Mononuclear cell (primary cell): ENCODE data around the gene OSBPL6. TPM values are rescaled to one million over a fixed set of nuclear protein-coding genes. Genes with fewer than 3 reads are reported as not detected.

Source experiments
- H3K27me3 ChIP-seq: 2 replicates; pipeline ENCODE4 v1.6.0; 2011; ENCODE audit warnings: low read length, control low read depth; ENCODE audit not compliant: insufficient read depth
- H3K4me1 ChIP-seq: 2 replicates; pipeline ENCODE4 v1.5.1; 2011; ENCODE audit warnings: mild to moderate bottlenecking, low read length, control low read depth; ENCODE audit not compliant: insufficient read depth
- H3K4me3 ChIP-seq: 2 replicates; pipeline ENCODE4 v1.5.1; 2011; ENCODE audit warnings: mild to moderate bottlenecking, low read length, moderate library complexity
- H3K9me3 ChIP-seq: 2 replicates; pipeline ENCODE4 v1.5.1; 2011; ENCODE audit warnings: low read depth, mild to moderate bottlenecking, control low read depth, low read length
- total RNA-seq: library from RNA; depleted of rRNA; stranded (reverse); fragments of >200 nt; gene quantifications from one replicate; pipeline ENCODE4 v1.2.3, GENCODE V29; 2012

The OSBPL6 gene
- total RNA-seq, 1 donor = 0.21 TPM

DNA sequence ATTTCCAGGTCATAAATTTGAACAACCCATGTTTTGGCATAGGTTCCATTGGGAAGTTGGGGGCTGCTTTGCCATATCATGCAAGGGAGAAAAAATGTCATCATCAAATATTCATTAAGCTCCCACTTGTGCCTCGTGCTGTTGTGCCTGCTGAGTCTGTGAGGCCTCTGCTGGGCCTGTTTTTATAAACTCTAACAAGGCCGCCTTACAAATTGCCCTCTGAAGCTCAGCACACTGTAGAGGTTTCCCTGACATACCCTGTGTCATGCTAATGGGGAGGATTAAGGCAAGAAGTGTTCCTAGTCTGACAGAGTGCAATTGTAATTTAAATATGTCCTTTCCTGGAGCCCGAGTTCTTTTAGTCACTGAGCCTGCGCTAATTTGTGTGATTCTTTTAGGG lies 17.6 kb downstream of the OSBPL6 start:
- H3K9me3 ChIP-seq = no peaks in the 10 kb centered on the region
- H3K4me1 ChIP-seq = no peaks in the 10 kb centered on the region
- no peaks in the 10 kb centered on the region for H3K27me3 ChIP-seq
- no peak overlapping the region for H3K4me3 ChIP-seq

DNA sequence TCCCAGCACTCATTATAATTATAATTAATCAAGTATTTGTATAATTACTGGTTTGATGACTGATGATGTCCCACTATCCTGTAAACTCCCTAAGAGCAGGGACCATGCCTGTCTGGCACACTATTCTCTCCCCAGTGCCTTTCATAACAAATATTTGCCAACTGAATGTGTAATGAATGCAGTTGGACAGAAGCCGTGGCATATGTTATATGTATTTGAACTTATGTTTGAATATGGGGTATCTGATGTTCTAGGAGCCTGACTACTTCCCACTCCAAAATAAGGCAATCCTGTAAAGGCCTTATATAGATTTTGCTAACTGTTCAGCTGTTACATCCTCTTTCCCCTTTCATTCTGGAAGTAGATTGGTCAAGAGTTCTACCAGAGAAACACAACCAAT lies 19.7 kb downstream of the OSBPL6 start:
- Histone ChIP-seq H3K4me3 (no peak overlapping the region), H3K4me1 (no peaks in the 10 kb centered on the region), H3K9me3 (no peaks in the 10 kb centered on the region), H3K27me3 (no peaks in the 10 kb centered on the region)

DNA sequence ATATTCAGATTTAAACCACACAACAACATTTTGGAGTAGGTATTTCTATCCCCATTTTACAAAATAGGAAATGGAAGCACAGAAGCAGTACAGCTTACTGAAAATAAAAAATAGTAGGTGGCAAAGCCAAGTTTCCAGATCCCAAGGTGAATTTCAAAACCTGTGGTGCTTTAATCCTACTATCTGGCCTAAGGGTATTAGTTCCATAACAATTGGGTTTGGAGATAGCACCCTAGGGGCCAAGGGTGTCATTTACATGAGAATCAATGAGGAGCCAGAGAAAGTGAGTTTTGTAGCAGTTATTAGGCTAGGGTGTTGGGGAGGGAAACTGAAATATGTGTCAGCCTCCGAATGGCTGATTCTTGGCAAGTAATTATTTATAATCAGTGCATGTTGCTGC lies 24.9 kb downstream of the OSBPL6 start:
- Histone ChIP-seq H3K4me1 (no peaks in the 10 kb centered on the region), H3K4me3 (no peak overlapping the region), H3K9me3 (no peaks in the 10 kb centered on the region), H3K27me3 (peaks cover 2% of the 10 kb centered on the region)

DNA sequence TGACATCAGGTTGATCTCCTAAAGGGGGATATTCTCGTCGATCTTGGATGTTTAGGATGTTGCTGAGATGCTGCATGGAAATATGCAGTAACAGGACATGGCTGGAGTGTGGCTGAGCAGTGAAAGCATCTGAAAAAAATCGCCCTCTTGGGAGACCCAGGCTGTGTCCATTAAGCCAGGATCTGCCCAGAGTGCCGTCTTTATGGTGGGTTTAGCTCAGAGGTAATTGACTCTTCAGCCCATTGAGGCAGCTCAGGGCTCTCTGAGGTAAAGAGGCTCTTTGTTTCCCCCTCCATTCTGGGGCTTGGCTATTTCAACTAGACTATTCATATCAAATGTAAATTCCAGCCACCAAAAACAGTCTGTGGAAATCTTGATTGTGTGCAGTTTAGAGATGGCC lies 26.5 kb downstream of the OSBPL6 start:
- H3K27me3 ChIP-seq = peaks cover 5% of the 10 kb centered on the region

DNA sequence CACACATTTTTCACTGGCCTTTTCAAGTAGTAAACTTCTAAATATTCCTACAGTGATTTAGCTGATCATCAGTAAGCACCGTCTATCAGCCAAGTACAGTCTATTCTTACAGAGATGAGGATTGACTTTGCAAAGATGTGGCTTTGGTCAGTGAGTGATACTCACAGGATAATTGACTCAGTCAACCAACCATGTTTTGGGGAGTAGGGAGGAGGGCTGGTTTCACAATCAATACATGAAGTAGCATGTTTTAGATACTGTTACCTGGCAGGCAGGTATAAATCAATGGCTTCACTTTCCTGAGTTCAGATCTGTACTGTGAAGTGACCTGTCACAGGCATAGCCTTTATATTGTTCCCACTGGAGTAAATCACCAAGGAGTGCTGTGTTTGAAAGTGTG lies 27.2 kb downstream of the OSBPL6 start:
- H3K27me3 ChIP-seq = peaks cover 5% of the 10 kb centered on the region
- H3K4me1 ChIP-seq = no peaks in the 10 kb centered on the region
- no peaks in the 10 kb centered on the region for H3K9me3 ChIP-seq
- no peak overlapping the region for H3K4me3 ChIP-seq

More for the DNA sequence above, 26.5 kb downstream of the OSBPL6 start:
- Histone ChIP-seq H3K4me3 (no peak overlapping the region), H3K9me3 (no peaks in the 10 kb centered on the region), H3K4me1 (no peaks in the 10 kb centered on the region)

DNA sequence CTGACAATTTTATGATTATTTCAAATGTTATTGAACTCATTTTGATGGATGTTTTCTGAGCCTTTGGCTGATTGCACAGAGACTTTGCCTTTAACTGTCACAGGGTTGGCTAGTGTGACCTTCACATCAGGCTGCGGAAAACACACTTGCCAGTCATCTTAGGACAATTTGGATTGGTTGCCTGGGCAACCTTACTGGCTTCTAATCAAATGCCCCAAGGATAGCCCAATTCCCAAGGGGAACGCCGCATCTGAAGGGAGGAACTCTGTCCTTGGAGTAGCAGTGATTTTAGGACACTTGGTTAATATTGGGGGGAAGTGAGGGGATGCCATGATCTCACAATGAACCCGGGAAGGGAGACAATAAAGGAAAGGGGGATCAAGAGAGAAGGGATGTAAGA lies 29.5 kb downstream of the OSBPL6 start:
- Histone ChIP-seq H3K9me3 (no peaks in the 10 kb centered on the region), H3K4me1 (no peaks in the 10 kb centered on the region), H3K27me3 (peaks cover 5% of the 10 kb centered on the region)

DNA sequence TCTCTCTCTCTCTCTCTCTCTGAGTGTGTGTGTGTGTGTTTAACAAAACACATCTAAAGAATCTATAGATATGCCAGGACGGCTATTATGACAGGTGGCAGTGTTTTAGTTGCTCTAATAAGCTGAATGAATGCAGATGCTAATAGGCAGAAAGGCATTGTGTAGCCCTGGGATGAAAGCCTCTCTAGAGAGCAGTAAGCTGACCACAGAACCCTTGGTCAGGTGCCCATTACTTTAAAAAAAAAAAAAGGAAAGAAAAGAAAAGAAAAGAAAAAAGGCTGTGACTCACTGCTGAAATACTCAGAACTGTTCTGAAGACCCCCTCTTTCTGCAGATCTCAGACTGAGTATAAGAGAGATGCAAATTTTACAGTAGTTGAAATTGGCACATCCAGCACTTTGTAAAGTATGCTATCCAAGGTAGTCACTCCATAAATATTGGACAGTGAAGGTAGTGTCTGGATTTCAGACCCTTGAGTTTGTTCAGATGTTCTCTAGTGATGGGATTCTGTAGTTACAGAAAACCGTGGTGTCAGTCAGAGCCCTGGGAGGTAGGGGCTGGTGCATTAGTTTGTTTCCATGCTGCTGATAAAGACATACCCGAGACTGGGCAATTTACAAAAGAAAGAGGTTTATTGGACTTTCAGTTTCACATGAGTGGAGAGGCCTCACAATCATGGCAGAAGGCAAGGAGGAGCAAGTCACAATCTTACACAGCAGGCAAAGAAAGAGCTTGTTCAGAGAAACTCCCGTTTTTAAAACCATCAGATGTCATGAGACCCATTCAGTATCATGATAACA lies 30.9 kb downstream of the OSBPL6 start:
- peaks cover 5% of the 10 kb centered on the region for H3K27me3 ChIP-seq
- H3K4me1 ChIP-seq = no peaks in the 10 kb centered on the region
- no peak overlapping the region for H3K4me3 ChIP-seq
- no peaks in the 10 kb centered on the region for H3K9me3 ChIP-seq

More for the DNA sequence above, 29.5 kb downstream of the OSBPL6 start:
- no peak overlapping the region for H3K4me3 ChIP-seq

DNA sequence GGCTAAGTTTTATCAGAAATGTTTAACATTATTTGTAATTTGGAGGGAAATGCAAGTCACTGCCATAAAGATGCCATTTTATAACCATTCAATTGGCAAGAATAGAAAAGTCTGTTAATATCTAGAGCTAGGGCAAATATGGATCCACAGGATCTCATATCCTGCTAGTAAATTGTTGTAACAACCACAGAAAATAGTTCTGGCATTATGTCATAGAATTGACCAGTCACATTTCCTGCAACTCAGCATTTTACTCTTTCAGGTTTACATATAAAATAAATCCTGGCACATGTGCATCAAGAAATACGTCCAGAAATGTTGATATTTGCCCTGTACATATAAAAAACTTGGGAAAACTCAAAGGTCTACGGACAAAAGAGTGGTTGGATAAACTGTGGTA lies 32.9 kb downstream of the OSBPL6 start:
- peaks cover 3% of the 10 kb centered on the region for H3K27me3 ChIP-seq
- no peak overlapping the region for H3K4me3 ChIP-seq
- no peaks in the 10 kb centered on the region for H3K9me3 ChIP-seq
- no peaks in the 10 kb centered on the region for H3K4me1 ChIP-seq

DNA sequence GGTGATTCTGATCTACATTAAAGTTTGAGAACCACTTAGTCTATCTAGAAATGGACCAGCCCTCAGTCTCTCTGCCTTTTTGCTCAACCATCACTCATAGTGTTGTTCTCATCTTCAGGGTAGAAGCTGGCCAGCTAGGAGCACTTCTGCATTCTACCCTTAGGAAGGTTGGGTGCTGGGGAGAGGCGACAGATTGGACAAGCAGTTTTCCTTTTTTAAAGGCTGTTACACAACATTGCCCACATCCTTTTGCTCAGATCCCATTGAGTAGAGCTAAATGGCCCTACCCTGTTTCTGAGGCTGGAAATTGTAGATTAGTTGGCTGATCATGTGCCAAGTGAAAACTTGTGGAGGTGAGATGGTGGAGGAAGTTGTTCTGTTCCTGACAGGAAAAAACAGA lies 35.6 kb downstream of the OSBPL6 start:
- Histone ChIP-seq H3K9me3 (no peaks in the 10 kb centered on the region), H3K4me1 (no peaks in the 10 kb centered on the region), H3K27me3 (no peaks in the 10 kb centered on the region)

DNA sequence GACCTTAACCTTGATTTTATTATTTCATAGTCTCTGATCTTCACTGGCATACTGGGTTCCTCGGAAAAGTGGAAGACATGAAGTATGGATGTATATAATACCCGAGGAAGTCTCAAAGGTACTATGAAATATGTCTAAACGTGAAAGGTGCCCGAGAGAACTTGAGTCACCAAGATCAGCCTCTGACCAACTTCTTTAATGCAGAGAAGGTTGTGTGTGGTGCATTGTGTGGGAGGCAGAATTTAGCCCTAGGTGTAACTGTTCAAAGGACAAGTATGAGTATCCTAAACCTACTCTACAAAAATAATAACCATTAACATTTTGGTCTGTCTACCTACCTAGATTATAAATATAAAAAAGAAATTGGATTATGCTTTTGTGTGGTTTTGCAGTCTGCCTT lies 36.1 kb downstream of the OSBPL6 start:
- H3K4me1 ChIP-seq = no peaks in the 10 kb centered on the region
- no peak overlapping the region for H3K4me3 ChIP-seq
- no peaks in the 10 kb centered on the region for H3K27me3 ChIP-seq
- no peaks in the 10 kb centered on the region for H3K9me3 ChIP-seq

More for the DNA sequence above, 35.6 kb downstream of the OSBPL6 start:
- no peak overlapping the region for H3K4me3 ChIP-seq

DNA sequence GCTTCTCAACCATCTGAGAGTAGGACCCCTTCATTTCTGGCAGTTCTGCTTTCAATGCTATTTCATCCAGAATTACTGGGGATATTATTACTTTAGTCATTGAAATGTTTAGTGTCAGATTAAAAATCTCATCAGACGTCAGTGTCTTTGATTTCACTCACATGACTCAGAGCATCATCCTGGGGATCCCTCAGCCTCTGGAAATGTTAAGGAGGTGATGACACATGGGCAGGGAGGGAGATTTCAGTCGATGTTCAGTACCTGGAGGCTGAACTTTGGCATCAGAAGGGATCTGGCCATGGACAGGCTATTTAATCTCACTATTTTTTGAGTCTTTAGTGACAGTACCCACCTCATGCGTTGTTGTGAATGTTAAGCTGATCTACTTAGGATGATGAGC lies 39.1 kb downstream of the OSBPL6 start:
- Histone ChIP-seq H3K4me3 (no peak overlapping the region), H3K27me3 (no peaks in the 10 kb centered on the region), H3K9me3 (no peaks in the 10 kb centered on the region), H3K4me1 (no peaks in the 10 kb centered on the region)

DNA sequence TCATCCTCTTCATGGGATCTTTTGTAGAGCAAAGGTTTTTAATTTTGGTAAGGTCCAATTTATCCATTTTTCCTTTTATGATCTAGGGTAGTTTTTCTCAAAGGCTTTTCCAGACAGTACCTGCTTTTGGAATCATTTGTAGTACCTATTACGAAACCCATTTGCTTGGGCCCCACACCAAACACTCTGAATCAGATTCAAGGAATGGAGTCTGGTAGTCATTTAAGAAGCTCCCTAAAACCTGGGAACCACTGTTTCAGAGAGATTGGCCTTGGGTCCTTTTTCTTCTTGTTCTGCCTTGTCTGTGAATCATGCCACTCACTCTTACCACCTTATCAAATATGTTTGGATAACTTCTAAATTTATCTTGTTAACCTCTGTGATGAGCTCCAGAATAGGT lies 40.3 kb downstream of the OSBPL6 start:
- Histone ChIP-seq H3K4me3 (no peak overlapping the region), H3K9me3 (no peaks in the 10 kb centered on the region)

DNA sequence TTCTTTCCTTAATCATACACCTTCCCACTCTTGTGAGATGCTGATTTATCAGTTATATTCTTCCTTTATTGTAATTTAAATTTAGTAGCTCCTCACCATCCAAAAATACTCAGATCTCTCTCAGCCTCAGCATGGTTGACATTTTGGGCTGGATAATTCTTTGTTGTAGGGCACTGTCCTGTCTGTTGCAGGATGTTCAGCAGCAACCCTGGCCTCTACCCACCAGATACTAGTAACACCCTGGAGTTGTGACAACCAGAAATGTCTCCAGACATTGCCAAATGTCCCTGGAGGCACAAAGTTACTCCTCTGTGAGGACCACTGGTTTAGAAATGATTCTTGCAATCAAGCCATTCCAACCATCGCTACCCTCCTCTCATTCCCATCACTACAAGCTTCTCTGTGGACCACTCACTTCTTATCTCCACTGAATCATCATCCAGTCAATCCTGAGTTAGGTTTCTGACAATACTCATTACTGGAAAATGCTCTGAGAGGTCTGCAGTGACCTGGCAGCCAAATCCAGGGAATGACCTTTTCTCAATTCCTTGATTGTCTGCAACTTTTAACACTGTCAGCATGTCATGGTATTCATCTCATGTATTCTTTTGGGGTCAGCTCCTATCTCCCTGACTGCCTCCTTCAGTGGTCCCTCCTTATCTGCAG lies 43.3 kb downstream of the OSBPL6 start:
- no peaks in the 10 kb centered on the region for H3K4me1 ChIP-seq
- no peak overlapping the region for H3K4me3 ChIP-seq
- H3K9me3 ChIP-seq = no peaks in the 10 kb centered on the region
- H3K27me3 ChIP-seq = no peaks in the 10 kb centered on the region

More for the DNA sequence above, 40.3 kb downstream of the OSBPL6 start:
- Histone ChIP-seq H3K4me1 (no peaks in the 10 kb centered on the region), H3K27me3 (no peaks in the 10 kb centered on the region)

DNA sequence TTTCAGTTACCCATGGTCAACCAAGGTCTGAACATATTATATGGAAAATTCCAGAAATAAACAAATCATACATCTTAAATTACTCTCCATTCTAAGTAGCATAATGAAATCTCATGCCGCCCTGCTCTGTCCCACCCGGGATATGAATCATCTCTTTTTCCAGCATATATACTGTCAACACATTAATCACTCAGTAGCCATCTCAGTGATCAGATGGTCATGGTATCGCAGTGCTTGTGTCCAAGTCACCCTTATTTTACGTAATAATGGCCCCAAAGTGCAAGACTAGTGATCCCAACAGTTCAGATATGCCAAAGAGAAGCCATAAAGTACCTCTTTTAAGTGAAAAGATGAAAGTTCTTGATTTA lies 43.8 kb downstream of the OSBPL6 start:
- H3K4me1 ChIP-seq = no peaks in the 10 kb centered on the region
- no peak overlapping the region for H3K4me3 ChIP-seq
- no peaks in the 10 kb centered on the region for H3K9me3 ChIP-seq
- no peaks in the 10 kb centered on the region for H3K27me3 ChIP-seq

DNA sequence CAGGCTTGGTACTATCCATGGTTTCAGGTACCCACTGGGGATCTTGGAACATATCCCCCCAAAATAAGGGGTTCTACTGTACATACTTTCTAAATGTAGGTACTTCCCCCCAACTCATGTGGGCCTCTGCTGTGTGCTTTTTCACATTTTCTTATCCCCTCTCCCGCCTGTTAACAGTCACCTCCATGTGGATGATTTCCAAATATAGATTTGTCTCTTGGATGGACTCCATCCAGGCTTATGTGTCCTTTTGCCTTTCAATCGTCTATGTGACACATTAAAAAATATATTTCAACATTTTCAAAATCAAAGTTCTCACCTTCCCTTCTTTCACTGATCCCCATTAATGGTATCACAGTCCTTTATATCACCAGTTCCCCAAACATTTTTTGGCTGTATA lies 44.4 kb downstream of the OSBPL6 start:
- H3K4me3 ChIP-seq = no peak overlapping the region
- no peaks in the 10 kb centered on the region for H3K4me1 ChIP-seq
- H3K27me3 ChIP-seq = no peaks in the 10 kb centered on the region
- no peaks in the 10 kb centered on the region for H3K9me3 ChIP-seq
